ENCODE results near the gene ATP1A3. TPM values are rescaled to one million over a fixed set of nuclear protein-coding genes. Genes with fewer than 3 reads are reported as not detected.

The ATP1A3 gene
- total and polyA plus RNA-seq, 2 of the 13 experiments (the other 11 are each of a cell fraction or from before 2014, with no cell fraction given) = 0.01 to 0.04 TPM

GRCh38 chr19:42022616-42023015 lies 28.6 kb upstream of the ATP1A3 start:
- WGBS (ENCODE audit: low lambda C conversion rate) = 0% methylated on average over 5 of the region's 5 CpGs
- DNase-seq (ENCODE audit: low spot score) (no peak), ATAC-seq (no peak), FAIRE-seq (no peak)
- Histone ChIP-seq H3K36me3 (replicated peaks in 1 of 2; ENCODE audit: control insufficient read depth in 1 of 2, insufficient read depth in 2 of 2, low read length in 2 of 2) (no peaks in the 10 kb centered on the region), H3K4me1 (ENCODE audit: insufficient read depth, low read length) (peaks cover 6% of the 10 kb centered on the region; the same call in 1 of the 2 replicates), H3K4me3 (replicated peaks in 1 of 3; ENCODE audit: insufficient read depth in 1 of 3, low read depth in 2 of 3, low read length in 3 of 3) (no peak overlapping the region), H4K20me1 (ENCODE audit: insufficient read depth, low read length) (no peaks in the 10 kb centered on the region), H3K79me2 (ENCODE audit: insufficient read depth, low read length) (no peaks in the 10 kb centered on the region), H3K9me3 (ENCODE audit: low read length) (no peaks in the 10 kb centered on the region), H3K27ac (ENCODE audit: extremely low read length, insufficient read depth, low read length) (no peak overlapping the region), H2AFZ (ENCODE audit: low read length) (no peak overlapping the region), H3K4me2 (ENCODE audit: low read depth, low read length) (no peak overlapping the region), H3K9ac (ENCODE audit: insufficient read depth, low read depth, low read length) (no peak overlapping the region), H3K27me3 (ENCODE audit: control insufficient read depth in 1 of 2, insufficient read depth in 2 of 2, low read length in 2 of 2) (peaks cover 8 to 39% of the 10 kb centered on the region in 2 experiments; a peak in 3 of 5 replicates)
- in situ Hi-C loops (cut with HindIII; ENCODE audit: extremely low pct_ligation_motif_present, low pct_unique_long_range_greater_than_20kb) = no loop called here
- no TSS peak for BruUV-seq (replicated peaks)
- ChIA-PET POLR2A (no interaction called here), CTCF (ENCODE audit: low intra/inter-chr PET ratio, low total read pairs) (no interaction called here)
- intact Hi-C loops (cut with micrococcal nuclease; ENCODE audit: unreplicated experiment) = no loop called here
- TF ChIP-seq RFX3 (CRISPR knock-in tag; IDR thresholded peaks at IDR 0.05) (no peak), FOXJ3 (CRISPR knock-in tag; IDR thresholded peaks at IDR 0.05; ENCODE audit: borderline replicate concordance) (no peak), PBX2 (CRISPR knock-in tag; IDR thresholded peaks at IDR 0.05) (no peak), ZBED4 (CRISPR knock-in tag; IDR thresholded peaks at IDR 0.05; ENCODE audit: borderline replicate concordance) (no peak), UBTF (CRISPR knock-in tag; IDR thresholded peaks at IDR 0.05) (no peak), ZNF670 (CRISPR knock-in tag; IDR thresholded peaks at IDR 0.05; ENCODE audit: borderline replicate concordance) (no peak), MYPOP (CRISPR knock-in tag; IDR thresholded peaks at IDR 0.05) (no peak), FLYWCH1 (CRISPR knock-in tag; IDR thresholded peaks at IDR 0.05) (no peak)

Measured in HepG2 (cell line).